ENCODE results near the gene FRAT1. TPM values are rescaled to one million over a fixed set of nuclear protein-coding genes. Genes with fewer than 3 reads are reported as not detected.

FRAT1 gene
- total and polyA plus RNA-seq, 2 donors (not counting 1 experiment from before 2014, with no cell fraction given), result 5.1 to 25.3 TPM

GRCh38 chr10:97327348-97328294 is 8.6 kb downstream of the FRAT1 start:
- Histone ChIP-seq H3K79me2 (ENCODE audit: control insufficient read depth, insufficient read depth, low read length) (peaks cover 61% of the 10 kb centered on the region), H2AFZ (ENCODE audit: insufficient read depth, low read depth, low read length, poor library complexity, severe bottlenecking) (no peak overlapping the region), H4K20me1 (ENCODE audit: control insufficient read depth, insufficient read depth, low read length, poor library complexity, severe bottlenecking) (peaks cover 49% of the 10 kb centered on the region), H3K36me3 (replicated peaks in 1 of 2; ENCODE audit: control extremely low read depth in 1 of 2, control insufficient read depth in 1 of 2, extremely low read depth in 1 of 2, insufficient read depth in 2 of 2, low read length in 1 of 2) (peaks cover 8 to 20% of the 10 kb centered on the region in 2 experiments), H3K4me2 (replicated peaks; ENCODE audit: low read depth, low read length, poor library complexity, severe bottlenecking) (no peak overlapping the region), H3K27me3 (replicated peaks in 1 of 4; ENCODE audit: control extremely low read depth in 1 of 4, control insufficient read depth in 3 of 4, insufficient read depth in 4 of 4, low read length in 3 of 4) (no peaks in the 10 kb centered on the region), H3K9me3 (ENCODE audit: control extremely low read depth in 1 of 3, control insufficient read depth in 2 of 3, insufficient read depth in 1 of 3, low read length in 2 of 3) (no peaks in the 10 kb centered on the region), H3K27ac (ENCODE audit: low read length in 2 of 2) (peak overlapping the region in 1 of 2 donors; percentile 15), H3K4me1 (ENCODE audit: control insufficient read depth in 2 of 2, insufficient read depth in 2 of 2, low read length in 2 of 2) (peaks cover 14 to 18% of the 10 kb centered on the region in 2 donors), H3K9ac (ENCODE audit: low read length) (no peak overlapping the region), H3K4me3 (ENCODE audit: control extremely low read depth in 1 of 5, extremely low read depth in 1 of 5, insufficient read depth in 1 of 5, low read depth in 2 of 5, low read length in 4 of 5) (no peak overlapping the region)
- intact Hi-C loops (cut with micrococcal nuclease), result no loop called here
- TF ChIP-seq CTCF (IDR thresholded peaks at IDR 0.05), result no peak
- TF ChIP-seq EZH2 (IDR thresholded peaks at IDR 0.05; ENCODE audit: borderline replicate concordance, insufficient read depth, low read depth, low read length, poor library complexity, severe bottlenecking), result no peak
- DNase-seq, result no peak
- ChIA-PET CTCF (interaction anchor here (0.5 to 1.6 kb wide), 2 partner anchors 8 to 302 kb away, joined by 4 to 5 read pairs; no protein-coding TSS in a partner anchor), POLR2A (interaction anchor here (0.6 kb wide), 2 partner anchors 15 to 97 kb away, joined by 3 to 5 read pairs; no protein-coding TSS in a partner anchor)
- peak overlapping the region; percentile 17 for H3K27ac Mint-ChIP-seq
- peaks cover 26% of the 10 kb centered on the region for H3K4me1 Mint-ChIP-seq
- 94% methylated on average over 6 of the region's 7 CpGs for WGBS (ENCODE audit: insufficient coverage)
- no peaks in the 10 kb centered on the region for H3K9me3 Mint-ChIP-seq (ENCODE audit: insufficient read depth)
- no peak for ATAC-seq (ENCODE audit: low read depth)
- no peak overlapping the region for H3K4me3 Mint-ChIP-seq
- no peaks in the 10 kb centered on the region for H3K27me3 Mint-ChIP-seq
